ENCODE results near the gene NAE1.

- no peak for TF ChIP-seq TAF1 (IDR thresholded peaks at IDR 0.05; ENCODE audit: low read depth, low read length)
- no peak for TF ChIP-seq POLR2AphosphoS5 (IDR thresholded peaks at IDR 0.05; ENCODE audit: low read depth, low read length)
- no peak for TF ChIP-seq POLR2A (IDR thresholded peaks at IDR 0.05; ENCODE audit: low read depth, low read length)
- TF ChIP-seq SPI1 (IDR thresholded peaks at IDR 0.05; ENCODE audit: low read depth, low read length): no peak
- TF ChIP-seq PAX5 (IDR thresholded peaks at IDR 0.05; ENCODE audit: insufficient read depth, low read length, severe bottlenecking): no peak
- TF ChIP-seq POU2F2 (IDR thresholded peaks at IDR 0.05; ENCODE audit: low read depth, low read length): no peak
Measured at GRCh38 chr16:66874079-66874775, 43.5 kb upstream of the NAE1 start.
